CD4-positive, alpha-beta T cell treated with Interleukin-10 for 1 hour (primary cell): ENCODE results near the gene THUMPD1.
"Not testable (repeated sequence)": the region's sequence is repeated elsewhere in the genome, so short reads cannot be mapped to it uniquely, and the experiment has no call there.

ENCODE experiments used
- DNase-seq: peaks from one replicate; pipeline ENCODE4 v3.0.0-alpha.2; 2020

The THUMPD1 gene

DNA sequence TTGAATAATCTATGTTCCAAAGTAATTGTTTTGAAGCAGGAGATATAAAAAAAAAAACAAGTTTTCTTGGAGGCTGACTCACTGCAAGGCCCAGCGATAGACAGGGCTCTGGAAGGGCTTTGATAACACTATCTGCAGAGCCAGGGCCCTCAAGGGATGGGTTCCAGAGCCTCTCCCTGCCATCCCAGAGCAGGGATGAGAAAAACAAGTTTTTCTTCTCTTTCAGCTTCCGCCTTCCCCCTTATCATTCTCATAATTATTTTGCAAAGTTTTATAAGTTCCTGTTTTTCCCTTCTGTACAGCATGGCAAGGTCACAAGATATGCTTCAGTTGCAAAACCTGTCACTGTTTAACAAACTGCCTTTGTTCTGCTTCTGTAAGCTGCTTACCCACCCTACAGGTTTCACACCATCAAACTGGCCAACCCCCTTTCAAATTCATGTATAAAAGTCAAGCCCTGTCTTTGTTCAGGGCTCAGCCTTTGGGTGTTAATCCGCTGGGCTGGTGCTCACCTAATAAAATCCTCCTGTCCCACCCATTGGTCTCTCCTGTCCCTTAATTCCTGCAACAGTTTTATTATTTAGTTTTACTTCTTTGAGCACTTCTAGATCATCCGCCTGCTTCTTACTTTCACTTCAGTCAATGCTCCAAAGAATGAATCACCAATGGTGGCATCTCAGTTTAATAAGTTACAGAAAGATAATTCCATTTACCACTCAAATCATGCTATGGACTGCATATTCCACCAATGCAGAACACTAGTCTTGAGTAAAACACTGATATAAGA lies 5.6 kb upstream of the THUMPD1 start:
- DNase-seq: no peak

DNA sequence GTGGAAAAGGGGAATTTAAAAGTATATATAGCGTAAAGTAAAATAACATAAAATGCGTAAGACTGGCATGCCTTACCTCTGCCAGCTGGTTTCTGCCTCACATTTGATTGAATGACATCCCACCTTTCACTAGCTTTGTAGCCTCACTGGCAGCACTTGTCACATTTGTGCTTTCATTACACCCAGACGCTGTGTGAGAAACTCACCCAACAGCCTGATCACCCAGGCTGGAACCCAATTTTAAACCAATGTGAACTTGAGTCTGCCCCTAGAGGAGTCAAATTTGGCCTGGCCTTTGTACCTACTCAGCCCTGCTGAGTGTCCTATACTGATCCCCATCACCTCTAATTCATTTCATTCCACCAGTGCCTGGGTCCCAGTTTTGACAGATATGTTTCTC lies 4.8 kb upstream of the THUMPD1 start:
- no peak for DNase-seq

DNA sequence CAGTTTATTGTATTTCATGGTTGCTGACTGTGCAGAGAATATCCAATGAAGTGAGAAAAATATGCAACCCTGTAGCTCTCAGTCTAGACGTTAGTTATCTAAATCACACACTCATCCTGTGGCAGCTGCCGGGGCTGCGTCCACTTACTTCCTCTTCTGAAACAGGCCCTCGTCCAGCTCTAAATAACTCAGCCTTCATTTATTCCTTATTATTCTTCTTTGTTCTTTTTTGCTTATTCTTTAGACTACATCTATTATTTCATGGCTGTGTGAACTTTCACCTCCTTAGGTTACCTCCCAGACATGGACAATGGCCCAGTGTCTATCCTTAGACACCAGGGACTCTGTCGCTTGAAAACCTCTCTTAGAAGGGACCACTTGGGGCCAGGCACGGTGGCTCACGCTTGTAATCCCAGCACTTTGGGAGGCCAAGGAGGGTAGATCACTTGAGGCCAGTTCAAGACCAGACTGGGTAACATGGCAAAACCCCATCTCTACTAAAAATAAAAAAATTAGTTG lies 3.4 kb upstream of the THUMPD1 start:
- DNase-seq: no peak

DNA sequence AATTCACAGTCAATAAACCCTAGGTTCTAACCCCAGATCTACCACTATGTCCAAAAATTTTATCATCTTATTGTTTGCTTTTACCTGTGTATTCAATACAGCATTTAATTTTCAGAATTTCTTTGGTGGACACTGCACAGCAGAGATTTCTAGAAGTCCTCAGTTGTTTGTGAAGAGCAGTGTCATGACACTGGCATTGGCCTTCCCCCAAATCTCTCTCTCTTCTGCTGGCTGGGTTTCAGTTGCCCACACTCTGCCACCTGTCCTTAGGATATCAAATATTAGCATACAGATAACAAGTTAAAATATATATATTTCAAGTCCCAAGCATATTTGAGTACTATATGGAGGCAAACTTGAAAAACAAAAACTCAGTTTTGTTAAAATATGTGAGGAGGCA lies 2.0 kb upstream of the THUMPD1 start:
- no peak for DNase-seq

DNA sequence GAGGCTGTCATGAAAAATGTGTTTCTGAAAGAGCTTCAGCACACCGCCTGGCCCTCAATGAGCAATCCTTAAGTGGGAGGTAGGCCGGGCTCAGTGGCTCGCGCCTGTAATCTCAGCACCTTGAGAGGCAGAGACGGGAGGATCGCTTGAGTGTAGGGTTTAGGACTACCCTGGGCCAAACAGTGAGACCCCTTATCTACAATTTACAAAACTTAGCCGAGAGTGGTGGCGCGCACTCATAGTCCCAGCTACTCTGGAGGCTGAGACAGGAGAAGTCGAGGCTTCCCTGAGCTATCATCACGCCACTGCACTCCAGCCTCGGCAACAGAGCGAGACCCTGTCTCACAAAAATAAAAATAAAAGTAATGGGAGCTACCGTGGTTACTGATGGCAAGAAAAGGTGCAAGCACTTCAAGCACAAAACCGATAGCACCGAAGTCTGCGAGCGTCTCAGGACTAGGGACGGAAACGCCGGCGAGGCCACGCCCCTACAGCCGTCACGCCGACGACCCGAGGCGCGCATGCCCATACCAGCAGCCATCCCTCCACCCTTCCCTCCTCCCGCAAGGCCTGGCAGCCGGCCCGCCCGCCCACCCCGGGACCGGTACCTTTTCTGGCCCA lies 607 bp downstream of the THUMPD1 start:
- peak; percentile 93 for DNase-seq

DNA sequence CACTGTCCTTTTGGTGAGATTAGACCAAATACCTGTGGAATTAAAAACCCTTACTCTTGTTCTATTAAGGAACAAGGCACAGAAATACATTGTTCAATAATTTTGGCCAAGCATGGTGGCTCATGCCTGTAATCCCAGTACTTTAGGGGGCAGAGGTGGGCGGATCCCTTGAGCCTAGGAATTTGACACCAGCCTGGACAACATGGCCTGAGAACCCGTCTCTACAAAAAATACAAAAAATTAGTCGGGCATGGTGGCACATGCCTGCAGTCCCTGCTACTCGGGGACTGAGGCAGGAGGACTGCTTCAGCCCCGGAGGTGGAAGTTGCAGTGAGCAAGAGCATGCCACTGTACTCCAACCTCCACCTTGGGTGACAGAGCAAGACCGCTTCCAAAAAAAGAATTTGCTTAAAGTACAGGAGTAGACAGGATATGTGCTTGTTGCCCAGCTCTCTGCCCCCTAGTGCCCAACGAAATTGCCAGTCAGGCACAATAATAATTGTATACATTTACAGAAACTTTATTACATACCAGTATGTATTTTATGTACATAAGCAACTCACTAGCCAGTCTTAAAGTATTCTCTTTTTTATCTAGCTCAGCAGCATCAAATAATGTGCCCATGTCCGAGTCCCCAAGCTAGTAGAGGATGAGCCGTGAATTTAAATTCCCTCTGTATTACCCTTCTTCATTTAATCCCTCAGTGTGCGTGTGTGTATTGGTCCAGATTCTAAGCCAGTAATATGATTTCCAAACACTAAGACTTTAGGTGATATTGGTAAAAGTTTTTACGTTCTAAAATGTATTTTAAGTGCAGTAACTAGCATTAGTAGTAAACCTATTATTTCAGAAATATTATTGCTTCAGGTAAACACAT lies 1.4 kb downstream of the THUMPD1 start:
- DNase-seq: peak; percentile 44

DNA sequence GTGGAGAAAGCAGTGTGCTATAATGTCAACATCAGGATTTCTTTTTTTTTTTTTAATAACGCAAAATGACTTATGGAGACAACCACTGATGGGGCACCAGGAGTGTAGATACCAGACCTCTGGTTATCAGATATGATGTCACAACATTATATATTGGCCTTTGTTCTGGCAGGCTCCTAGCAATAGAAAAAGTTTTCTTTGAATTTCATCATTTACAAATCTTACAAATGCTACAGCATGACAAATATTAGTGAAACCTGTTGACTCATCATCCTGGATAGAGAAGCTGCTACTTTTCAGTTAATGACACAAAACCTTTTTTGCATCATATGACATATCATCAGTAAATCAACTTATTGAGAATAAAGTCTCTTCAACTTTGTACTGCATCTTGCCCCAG lies 6.1 kb downstream of the THUMPD1 start:
- DNase-seq: no peak

DNA sequence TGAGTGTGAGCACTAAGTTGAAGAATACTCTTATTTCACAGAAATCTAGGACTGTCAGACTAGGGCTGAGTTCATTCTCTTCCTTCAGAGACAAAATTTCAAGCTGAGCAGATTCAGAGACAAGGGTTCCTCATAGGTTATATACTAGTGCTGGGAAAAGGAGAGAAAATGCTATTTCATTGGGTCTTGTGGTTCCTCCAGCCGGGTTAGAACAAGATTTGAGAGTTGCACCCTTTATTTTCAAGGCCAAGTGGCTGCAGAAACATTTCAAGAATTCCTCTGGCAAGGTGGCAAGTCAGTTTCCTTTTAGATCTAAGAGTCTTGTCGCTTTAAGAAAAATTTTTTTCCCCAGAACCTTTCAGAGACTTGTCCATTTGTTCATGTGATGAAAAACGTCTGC lies 6.8 kb downstream of the THUMPD1 start:
- DNase-seq: no peak

DNA sequence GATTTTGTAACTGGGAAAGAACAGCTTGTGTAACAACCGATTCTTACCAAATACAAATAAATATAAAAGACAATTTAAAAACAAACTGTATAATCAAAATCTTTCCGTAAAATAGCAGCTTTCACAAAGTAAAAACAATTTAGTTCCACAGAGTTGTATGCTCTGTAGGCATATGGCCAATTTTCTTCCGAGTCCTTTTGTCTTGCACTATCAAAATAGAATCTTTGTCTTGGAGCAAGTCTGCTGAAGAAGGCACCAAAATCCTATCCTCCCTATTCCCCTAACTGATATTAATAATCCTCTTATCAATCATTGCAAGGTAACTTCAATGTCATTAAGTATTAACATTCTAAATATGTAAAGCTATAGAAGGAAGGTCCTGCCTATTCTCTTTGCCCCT lies 7.6 kb downstream of the THUMPD1 start:
- DNase-seq: no peak

DNA sequence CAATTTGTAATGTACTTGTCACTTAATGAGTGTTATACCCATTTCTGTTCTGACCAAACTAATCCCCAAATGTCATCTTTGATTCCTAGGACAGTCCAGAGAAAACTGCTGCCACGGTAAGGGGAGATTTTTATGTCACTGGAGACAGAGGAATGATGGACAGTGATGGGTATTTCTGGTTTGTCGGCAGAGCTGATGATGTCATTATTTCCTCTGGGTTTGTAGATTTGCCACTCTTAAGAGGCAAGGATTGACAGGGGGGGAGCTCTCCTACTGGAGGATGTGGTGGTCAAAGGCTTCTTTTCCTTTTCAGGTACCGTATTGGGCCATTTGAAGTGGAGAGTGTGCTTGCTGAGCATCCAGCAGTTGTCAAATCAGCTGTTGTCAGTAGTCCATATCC lies 12.5 kb downstream of the THUMPD1 start:
- DNase-seq: no peak

DNA sequence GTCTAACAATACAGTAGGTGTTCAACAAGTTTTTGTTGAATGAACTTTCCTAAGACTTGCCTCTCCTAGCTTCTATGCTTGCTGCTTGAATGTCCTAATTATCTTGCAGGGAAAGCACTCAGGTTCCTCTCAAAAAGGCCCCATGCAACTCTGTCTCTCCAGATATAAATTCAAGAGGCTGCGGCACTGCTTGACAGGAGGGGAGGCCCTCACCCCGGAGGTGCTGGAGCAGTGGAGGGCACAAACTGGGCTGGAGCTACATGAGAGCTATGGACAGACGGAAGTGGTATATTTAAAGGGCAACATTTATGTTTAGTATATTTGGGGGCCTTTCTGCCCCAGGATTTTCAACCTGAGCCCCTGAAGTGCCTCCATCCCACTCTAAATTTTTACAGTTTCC lies 14.4 kb downstream of the THUMPD1 start:
- no peak for DNase-seq

DNA sequence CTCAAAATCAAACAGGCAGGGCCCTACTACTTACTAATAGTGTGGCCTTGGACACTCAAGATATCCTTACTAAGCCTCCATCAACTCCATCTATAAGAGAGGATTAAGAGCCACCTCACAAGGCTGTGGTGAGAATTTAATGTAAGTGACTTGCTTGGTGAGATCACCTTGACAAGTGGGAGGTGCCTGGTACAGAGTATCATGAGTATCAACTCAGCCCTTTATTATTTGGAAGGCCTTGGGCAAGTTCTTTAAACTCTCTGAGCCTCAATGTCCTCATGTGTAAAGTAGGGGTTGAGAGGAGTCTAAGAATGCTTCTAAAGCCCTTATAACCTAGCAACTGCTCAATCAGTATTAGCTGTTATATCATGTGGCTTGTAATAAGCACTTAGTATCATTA lies 15.0 kb downstream of the THUMPD1 start:
- no peak for DNase-seq

DNA sequence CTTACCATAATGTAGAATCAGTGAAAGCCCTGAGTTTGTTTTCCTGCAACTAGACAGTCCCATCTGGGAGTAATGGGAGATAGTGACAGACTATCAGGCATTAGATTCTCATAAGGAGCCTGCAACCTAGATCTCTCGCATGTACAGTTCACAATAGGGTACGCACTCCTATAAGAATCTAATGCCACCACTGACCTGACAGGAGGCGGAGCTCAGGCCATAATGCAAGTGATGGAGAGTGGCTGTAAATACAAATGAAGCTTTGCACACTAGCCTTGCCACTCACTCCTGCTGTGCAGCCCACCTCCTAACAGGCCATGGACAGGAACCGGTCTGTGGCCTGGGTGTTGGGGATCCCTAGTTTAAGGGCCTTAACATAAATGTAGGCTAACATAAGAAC lies 21.4 kb downstream of the THUMPD1 start:
- DNase-seq: no peak

DNA sequence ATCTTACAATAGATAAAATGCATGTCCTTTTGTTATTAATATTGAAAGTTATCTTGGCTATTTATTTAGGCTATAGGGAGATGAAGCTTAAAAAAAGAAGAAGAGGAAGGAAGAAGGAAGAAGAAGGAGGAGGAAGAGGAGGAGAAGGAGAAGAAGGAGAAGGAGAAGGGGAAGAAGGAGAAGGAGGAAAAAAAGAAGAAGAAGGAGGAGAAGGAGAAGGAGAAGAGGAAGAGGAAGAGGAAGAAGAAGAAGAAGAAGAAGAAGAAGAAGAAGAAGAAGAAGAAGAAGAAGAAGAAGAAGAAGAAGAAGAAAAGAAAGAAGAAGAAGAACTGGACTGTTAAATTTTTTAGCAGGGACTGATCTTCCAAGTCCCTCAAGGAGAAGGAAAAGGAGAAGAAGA lies 23.9 kb downstream of the THUMPD1 start:
- not testable (repeated sequence) for DNase-seq

DNA sequence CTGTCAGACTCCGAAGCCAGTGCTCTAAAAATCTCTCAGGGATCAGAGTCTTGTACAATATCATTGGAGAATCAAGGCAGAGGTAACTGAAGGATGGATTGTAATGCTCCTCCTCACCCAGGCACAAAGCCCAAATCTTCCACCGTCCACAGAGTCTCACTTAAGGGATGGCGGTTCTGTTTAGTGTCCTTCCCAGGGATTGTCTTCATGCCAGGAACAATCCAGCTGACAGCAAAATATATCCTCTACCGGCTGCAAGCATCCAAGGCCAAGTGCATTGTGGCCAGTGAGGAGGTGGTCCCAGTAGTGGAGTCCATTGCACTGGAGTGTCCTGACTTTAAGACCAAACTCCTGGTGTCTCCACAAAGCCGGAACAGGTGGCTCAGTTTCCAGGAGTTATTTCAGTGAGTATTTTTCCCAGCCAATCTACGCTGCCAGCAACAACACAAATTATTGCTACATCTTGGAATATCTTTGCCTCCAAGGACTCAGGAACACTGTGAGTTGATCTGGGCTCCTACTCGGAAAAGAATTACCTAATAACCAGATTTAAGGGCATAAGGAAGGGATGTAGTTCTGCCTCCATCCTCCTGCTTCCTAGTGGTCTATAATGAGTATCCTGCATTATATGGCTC lies 30.2 kb downstream of the THUMPD1 start:
- DNase-seq: no peak

DNA sequence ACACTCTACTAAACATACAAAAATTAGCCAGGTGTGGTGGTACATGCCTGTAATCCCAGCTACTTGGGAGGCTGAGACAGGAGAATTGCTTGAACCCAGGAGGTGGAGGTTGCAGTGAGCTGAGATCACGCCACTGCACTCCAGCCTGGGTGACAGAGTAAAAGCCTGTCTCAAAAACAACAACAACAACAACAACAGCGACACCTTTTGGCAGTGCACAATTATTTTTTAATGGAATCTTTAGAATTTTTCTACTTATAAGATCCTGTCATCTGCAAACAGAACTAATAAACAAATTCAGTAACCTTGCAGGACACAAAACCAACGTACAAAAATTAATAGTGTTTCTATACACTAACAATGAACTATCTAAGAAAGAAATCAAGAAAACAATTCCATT lies 33.5 kb downstream of the THUMPD1 start:
- DNase-seq: peak; percentile 13

DNA sequence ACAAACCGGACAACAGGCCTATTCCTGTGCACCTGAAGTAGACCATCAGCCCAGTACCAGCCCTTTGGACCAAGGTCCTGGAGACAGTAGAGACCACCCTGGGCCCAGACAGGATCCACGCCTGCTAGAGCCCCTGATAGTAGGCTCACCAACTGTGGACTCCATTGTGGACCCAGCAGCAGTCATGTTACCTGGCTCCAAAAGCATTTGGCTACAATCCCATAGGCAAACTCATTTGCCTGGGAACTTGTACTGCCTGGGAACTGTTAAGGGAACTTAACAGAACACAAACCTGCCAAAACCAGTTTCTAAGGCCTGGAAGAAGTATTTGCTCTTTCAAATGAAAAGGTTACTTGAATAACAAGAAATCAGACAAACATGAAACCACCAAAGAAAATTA lies 34.2 kb downstream of the THUMPD1 start:
- no peak for DNase-seq

DNA sequence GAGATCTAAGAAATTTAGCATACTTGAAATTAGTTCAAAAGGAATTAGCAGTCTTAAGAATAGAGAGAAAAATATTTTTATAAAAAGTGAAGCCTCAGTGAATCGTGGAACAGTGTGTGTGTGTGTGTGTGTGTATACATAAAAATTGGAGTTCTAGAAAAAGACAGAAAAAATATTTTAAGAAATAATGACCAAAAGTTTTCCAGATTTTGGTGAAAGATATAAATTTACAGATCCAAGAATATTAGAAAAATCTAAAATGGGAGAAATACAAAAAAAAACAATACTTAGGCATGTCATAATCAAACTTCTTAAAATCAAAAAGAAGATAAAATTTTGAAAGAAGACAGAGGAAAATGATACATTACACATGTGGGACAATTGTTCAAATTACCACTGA lies 35.6 kb downstream of the THUMPD1 start:
- DNase-seq: not testable (repeated sequence)

DNA sequence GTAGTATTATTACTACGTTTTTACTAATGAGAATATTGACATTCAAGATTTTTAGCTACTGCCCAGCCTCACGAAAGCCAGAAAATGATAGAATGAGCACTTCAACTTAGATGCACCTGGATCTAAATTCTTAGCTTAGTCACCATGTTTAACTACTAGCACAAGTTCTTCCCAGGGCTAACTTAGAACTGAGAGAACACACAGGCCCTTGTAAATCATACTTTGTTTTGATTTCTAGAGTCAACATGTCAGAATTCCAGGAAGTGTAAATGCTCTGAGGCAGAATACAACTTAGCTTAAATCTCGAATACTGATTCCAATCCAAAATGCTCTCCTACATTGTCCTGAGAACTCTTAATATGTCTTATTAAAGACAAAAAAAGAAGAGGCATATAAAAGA lies 37.3 kb downstream of the THUMPD1 start:
- no peak for DNase-seq

DNA sequence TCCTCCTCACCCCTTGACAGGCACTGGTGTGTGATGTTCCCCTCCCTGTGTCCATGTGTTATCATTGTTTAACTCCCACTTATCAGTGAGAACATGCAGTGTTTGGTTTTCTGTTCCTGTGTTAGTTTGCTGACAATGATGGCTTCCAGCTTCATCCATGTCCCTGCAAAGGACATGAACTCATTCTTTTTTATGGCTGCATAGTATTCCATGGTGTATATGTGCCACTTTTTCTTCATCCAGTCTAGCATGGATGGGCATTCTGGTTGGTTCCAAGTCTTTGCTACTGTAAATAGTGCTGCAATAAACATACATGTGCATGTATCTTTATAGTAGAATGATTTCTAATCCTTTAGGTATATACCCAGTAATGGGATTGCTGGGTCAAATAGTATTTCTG lies 39.9 kb downstream of the THUMPD1 start:
- not testable (repeated sequence) for DNase-seq

DNA sequence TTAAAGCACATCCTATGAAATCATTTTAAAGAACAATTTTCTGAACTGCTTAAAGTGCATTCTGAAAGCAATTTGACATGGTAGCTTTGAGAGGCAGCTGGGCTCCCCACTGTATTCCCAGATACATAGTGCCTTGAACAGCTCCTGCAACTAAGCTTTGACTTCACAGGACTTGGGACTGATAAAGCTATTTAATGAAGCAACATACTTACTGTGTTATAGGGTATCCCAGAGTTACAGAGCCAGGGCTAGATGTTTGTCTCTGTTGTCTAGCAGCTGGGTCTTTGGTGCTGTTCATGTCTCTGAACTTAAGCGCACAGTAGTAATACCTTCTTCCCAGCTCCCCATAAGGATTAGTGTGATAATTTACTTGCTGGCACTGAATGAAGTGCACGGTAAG lies 45.0 kb downstream of the THUMPD1 start:
- no peak for DNase-seq

DNA sequence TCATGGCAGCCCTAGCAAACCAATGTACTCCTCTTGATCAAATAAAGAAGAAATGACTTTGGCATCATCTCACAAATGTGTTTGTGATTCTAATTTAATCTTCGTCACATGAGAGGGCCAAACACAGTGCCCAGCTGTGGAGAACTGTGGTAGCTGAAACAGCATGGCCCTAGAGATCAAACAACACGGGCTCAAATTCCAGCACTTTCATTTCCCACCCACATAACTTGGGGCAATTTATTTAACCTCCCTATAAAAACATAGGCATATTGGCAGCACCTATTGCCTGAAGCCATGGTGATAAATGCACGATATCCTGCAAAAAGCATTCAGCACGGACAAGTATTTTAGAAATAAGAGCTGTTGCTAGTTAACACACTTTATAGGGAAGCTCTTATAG lies 46.6 kb downstream of the THUMPD1 start:
- DNase-seq: no peak

DNA sequence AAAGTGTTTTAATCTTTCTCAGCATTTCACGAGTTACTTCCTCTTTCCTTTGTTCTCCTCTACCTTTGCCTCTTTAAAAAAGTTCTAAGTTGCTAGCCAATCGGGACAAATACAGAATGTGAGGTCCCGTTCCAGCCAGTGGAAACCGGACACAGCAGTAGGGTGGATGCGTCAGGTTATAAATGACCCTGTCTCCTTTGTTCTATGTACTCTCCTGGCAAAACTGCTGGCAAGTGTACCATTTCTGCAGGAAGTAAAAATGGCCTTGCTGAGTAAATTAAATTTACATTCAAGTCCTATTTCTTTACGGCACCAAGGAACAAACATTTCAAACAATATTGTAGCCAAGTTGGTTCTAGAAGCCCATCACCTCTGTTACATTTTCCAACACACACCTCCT lies 47.5 kb downstream of the THUMPD1 start:
- DNase-seq: not testable (repeated sequence)
